HL-60 (cell line): ENCODE data around the gene SPRR3.

ENCODE experiments used
- GABPA ChIP-seq: IDR thresholded peaks from 2 replicates; pipeline ENCODE4 v1.6.1; 2012; ENCODE audit warnings: low read depth
- POLR2AphosphoS5 ChIP-seq: IDR thresholded peaks from 2 replicates; pipeline ENCODE4 v1.6.1; 2012; ENCODE audit warnings: low read depth
- TF ChIP-seq, protein P1 (sequence below): IDR thresholded peaks from one replicate; pipeline ENCODE4 v1.5.1; 2011; ENCODE audit warnings: low read length, control low read depth, inconsistent platforms; ENCODE audit not compliant: insufficient read depth
- TF ChIP-seq, protein P2 (sequence below): IDR thresholded peaks from 2 replicates; pipeline ENCODE4 v1.6.1; 2012; ENCODE audit warnings: low read depth; ENCODE audit not compliant: insufficient replicate concordance

DNA sequence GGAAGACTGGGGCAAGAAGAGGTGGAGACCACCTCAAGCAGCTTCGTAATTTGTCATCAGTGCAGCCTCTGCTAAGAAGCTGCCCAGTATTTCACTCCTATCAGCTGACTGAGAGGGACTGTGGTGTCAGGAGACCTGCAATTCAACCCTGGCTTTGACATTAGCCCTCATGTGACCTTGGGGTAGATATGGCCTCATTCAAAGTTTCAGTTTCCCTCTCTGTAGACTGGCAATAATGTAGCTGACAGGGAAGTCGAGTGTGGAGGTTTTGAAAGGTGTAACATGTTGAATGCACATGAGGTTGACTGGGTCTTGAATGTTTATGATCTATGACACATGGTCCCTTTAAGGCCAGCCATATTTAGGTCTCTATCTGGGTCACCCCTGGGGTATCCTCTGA, 33.3 kb upstream of the SPRR3 start:
- TF ChIP-seq, protein P1, sequence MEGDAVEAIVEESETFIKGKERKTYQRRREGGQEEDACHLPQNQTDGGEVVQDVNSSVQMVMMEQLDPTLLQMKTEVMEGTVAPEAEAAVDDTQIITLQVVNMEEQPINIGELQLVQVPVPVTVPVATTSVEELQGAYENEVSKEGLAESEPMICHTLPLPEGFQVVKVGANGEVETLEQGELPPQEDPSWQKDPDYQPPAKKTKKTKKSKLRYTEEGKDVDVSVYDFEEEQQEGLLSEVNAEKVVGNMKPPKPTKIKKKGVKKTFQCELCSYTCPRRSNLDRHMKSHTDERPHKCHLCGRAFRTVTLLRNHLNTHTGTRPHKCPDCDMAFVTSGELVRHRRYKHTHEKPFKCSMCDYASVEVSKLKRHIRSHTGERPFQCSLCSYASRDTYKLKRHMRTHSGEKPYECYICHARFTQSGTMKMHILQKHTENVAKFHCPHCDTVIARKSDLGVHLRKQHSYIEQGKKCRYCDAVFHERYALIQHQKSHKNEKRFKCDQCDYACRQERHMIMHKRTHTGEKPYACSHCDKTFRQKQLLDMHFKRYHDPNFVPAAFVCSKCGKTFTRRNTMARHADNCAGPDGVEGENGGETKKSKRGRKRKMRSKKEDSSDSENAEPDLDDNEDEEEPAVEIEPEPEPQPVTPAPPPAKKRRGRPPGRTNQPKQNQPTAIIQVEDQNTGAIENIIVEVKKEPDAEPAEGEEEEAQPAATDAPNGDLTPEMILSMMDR, result no peak
- TF ChIP-seq, protein P2, sequence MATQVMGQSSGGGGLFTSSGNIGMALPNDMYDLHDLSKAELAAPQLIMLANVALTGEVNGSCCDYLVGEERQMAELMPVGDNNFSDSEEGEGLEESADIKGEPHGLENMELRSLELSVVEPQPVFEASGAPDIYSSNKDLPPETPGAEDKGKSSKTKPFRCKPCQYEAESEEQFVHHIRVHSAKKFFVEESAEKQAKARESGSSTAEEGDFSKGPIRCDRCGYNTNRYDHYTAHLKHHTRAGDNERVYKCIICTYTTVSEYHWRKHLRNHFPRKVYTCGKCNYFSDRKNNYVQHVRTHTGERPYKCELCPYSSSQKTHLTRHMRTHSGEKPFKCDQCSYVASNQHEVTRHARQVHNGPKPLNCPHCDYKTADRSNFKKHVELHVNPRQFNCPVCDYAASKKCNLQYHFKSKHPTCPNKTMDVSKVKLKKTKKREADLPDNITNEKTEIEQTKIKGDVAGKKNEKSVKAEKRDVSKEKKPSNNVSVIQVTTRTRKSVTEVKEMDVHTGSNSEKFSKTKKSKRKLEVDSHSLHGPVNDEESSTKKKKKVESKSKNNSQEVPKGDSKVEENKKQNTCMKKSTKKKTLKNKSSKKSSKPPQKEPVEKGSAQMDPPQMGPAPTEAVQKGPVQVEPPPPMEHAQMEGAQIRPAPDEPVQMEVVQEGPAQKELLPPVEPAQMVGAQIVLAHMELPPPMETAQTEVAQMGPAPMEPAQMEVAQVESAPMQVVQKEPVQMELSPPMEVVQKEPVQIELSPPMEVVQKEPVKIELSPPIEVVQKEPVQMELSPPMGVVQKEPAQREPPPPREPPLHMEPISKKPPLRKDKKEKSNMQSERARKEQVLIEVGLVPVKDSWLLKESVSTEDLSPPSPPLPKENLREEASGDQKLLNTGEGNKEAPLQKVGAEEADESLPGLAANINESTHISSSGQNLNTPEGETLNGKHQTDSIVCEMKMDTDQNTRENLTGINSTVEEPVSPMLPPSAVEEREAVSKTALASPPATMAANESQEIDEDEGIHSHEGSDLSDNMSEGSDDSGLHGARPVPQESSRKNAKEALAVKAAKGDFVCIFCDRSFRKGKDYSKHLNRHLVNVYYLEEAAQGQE, result no peak
- TF ChIP-seq POLR2AphosphoS5, result no peak
- no peak for TF ChIP-seq GABPA
